Measurements from ENCODE around the gene PDIK1L.

The PDIK1L gene

DNA sequence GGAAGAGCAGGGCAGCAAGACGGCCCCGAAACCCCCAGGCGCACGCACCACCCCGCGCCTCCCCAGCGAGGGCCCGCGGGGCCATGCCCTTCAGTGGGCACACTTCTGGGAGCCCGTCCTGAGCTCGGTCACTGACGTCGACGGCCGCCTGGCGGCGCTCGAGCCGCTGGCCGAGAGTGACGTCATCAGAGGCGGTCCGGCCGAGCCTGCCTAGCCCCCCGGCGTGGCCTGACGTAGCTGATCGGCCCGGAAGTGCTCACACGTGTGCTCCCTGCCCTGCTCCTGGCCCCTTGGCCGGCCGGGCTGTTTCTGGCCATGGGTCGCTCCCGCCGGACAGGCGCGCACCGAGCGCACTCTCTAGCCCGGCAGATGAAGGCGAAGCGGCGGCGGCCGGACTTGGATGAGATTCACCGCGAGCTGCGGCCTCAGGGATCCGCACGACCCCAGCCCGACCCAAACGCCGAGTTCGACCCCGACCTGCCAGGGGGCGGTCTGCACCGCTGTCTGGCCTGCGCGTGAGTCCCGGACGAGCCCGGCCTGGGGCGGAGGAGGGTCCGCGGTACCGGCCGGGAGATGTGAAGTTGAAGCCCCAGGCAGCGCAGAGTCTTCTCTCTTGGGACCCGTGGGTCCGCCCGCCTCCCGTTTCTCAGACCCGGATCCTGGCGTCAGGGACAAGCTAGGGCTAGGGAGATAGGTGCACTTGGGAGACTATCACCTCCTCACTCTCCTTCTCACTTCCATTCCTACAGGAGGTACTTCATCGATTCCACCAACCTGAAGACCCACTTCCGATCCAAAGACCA, 58.2 kb downstream of the PDIK1L start, which contains the start of gene ZNF593:
Gene ZNF593, plus strand, starts transcription at position 240 of the 803 bp plus-strand sequence. Its CDS starts 76 bp downstream, at position 316.
- Histone ChIP-seq H3K27me3 (ENCODE audit: low read depth, low read length) (no peaks in the 10 kb centered on the region), H3K36me3 (ENCODE audit: control insufficient read depth in 1 of 2, insufficient read depth in 2 of 2, low read length in 2 of 2) (no peaks in the 10 kb centered on the region), H3K27ac (ENCODE audit: low read length) (peak within 1 kb of the TSS; percentile 72), H3K4me3 (ENCODE audit: low read depth in 1 of 2, low read length in 2 of 2) (peak within 1 kb of the TSS; percentile 79 to 89), H3K9me3 (ENCODE audit: control insufficient read depth in 1 of 2, low read length in 2 of 2) (no peaks in the 10 kb centered on the region), H3K4me1 (ENCODE audit: control insufficient read depth in 1 of 2, insufficient read depth in 2 of 2, low read length in 2 of 2) (peaks cover 10 to 22% of the 10 kb centered on the region in 2 donors)

DNA sequence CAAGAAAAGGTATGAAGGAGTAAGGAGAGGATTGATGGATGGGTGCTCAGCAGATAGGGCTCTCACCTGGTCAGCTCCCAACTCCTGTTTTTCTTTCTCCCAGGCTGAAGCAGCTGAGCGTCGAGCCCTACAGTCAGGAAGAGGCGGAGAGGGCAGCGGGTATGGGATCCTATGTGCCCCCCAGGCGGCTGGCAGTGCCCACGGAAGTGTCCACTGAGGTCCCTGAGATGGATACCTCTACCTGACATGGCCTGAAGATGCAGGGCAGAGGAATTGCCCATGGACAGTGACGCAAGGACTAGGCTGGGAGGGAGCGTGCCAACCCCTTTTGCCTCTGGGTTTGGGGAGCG, 58.8 kb downstream of the PDIK1L start:
- Histone ChIP-seq H3K27me3 (ENCODE audit: low read depth, low read length) (no peaks in the 10 kb centered on the region), H3K36me3 (ENCODE audit: control insufficient read depth in 1 of 2, insufficient read depth in 2 of 2, low read length in 2 of 2) (no peaks in the 10 kb centered on the region), H3K4me1 (ENCODE audit: control insufficient read depth in 1 of 2, insufficient read depth in 2 of 2, low read length in 2 of 2) (peaks cover 10 to 22% of the 10 kb centered on the region in 2 donors), H3K27ac (ENCODE audit: low read length) (peak overlapping the region; percentile 72), H3K4me3 (ENCODE audit: low read depth in 1 of 2, low read length in 2 of 2) (peak overlapping the region; percentile 79 to 89), H3K9me3 (ENCODE audit: control insufficient read depth in 1 of 2, low read length in 2 of 2) (no peaks in the 10 kb centered on the region)

DNA sequence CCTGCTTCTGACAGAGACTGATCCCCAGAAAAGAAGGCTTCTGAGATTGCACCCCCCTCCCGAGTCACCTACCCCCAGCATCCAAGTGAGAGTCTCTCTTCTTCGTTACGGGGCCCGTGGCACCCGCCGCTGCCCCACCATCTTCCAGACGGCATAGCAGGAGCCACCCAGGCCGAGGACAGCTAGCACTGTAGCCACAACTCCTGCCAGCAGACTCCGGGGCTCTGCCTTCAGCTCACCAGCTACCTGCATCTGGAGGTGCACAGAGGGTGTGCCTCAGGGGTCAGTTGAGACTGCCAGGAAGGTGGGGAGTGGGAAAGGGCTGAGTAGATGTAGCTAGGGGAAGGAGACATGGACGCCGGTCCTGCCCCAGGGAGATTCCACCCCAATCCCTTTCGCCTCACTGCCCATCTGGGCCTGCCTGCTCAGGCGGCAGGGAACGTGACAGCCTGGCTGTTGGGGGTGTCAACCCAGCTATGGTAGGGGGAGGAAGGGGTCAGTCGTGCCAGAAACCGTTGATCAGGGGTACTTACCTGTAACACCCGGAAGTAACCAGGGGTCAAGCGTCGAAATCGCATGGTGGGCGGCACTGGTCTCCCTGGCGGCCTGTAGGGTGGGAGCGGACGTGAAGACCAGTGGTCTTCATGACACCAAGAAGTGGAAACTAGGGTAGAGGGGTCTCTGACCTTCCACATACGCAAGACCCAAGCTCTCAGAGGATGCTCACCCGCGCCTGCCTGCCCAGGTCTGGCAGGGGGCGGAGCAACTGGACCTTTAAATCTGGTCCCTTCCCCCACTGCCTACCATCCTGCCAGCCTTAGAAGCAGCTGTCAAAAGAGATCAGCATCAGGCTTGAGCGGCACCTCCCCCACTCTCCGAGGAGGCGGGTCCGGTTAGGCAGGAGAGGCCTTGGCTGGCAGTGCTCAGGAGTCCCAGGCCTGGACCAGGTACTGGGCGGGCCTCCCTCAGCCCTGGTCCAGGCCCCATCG, 59.8 kb downstream of the PDIK1L start, which contains the start of gene ZNF593OS:
Gene ZNF593OS, minus strand, starts transcription at position 749 of the 989 bp plus-strand sequence. Its CDS starts 171 bp downstream, at position 578.
- Histone ChIP-seq H3K27ac (ENCODE audit: low read length) (no peak within 1 kb of the TSS), H3K4me1 (ENCODE audit: control insufficient read depth in 1 of 2, insufficient read depth in 2 of 2, low read length in 2 of 2) (peaks cover 10 to 22% of the 10 kb centered on the region in 2 donors), H3K36me3 (ENCODE audit: control insufficient read depth in 1 of 2, insufficient read depth in 2 of 2, low read length in 2 of 2) (no peaks in the 10 kb centered on the region), H3K4me3 (ENCODE audit: low read depth in 1 of 2, low read length in 2 of 2) (peak within 1 kb of the TSS; percentile 79 to 89), H3K9me3 (ENCODE audit: control insufficient read depth in 1 of 2, low read length in 2 of 2) (no peaks in the 10 kb centered on the region), H3K27me3 (ENCODE audit: low read depth, low read length) (no peaks in the 10 kb centered on the region)

Measured in muscle layer of duodenum (tissue), 2 donors.